ENCODE data around the gene SCD5.

SCD5 gene

DNA sequence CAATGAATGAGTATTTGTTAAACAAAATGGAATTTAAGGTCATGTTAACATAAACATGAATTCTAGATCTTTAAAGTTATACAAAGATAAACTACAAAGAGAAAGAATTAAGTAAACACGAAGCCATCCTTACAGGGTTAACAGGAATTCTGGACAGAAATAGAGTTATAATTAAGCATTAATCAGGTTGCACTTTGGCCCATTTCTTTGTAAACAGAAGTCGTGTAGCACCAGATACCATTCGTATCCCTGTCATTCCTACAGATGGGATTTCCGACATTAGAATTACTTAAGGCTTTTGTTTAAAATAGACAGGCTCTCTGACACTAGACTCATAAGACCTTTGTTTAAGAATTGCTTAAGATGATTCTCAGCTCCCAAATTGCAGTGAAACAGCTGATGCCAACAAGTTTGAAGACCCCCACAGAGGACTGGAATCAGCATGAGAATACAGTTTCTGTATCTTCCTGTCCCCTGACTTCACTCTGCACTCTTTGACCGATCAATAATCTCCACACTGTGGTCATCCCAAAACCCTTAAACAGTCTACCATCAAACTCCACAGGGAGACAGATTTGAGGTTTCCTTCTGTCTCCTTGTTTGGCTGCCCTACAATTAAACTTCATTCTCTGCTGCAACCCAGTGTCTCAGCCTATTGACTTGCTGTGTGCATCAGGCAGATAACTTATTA, 214.6 kb downstream of the SCD5 start:
- peaks cover 30% of the 10 kb centered on the region for H3K4me1 ChIP-seq
- no peaks in the 10 kb centered on the region for H3K27me3 ChIP-seq
- no peak overlapping the region for H3K4me3 ChIP-seq (ENCODE audit: low read depth, low read length)
- TF ChIP-seq, protein P1, sequence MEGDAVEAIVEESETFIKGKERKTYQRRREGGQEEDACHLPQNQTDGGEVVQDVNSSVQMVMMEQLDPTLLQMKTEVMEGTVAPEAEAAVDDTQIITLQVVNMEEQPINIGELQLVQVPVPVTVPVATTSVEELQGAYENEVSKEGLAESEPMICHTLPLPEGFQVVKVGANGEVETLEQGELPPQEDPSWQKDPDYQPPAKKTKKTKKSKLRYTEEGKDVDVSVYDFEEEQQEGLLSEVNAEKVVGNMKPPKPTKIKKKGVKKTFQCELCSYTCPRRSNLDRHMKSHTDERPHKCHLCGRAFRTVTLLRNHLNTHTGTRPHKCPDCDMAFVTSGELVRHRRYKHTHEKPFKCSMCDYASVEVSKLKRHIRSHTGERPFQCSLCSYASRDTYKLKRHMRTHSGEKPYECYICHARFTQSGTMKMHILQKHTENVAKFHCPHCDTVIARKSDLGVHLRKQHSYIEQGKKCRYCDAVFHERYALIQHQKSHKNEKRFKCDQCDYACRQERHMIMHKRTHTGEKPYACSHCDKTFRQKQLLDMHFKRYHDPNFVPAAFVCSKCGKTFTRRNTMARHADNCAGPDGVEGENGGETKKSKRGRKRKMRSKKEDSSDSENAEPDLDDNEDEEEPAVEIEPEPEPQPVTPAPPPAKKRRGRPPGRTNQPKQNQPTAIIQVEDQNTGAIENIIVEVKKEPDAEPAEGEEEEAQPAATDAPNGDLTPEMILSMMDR (IDR thresholded peaks at IDR 0.05; ENCODE audit: low read depth, low read length) = no peak
- no peak for DNase-seq
- no peaks in the 10 kb centered on the region for H3K36me3 ChIP-seq
- H3K9me3 ChIP-seq = no peaks in the 10 kb centered on the region

DNA sequence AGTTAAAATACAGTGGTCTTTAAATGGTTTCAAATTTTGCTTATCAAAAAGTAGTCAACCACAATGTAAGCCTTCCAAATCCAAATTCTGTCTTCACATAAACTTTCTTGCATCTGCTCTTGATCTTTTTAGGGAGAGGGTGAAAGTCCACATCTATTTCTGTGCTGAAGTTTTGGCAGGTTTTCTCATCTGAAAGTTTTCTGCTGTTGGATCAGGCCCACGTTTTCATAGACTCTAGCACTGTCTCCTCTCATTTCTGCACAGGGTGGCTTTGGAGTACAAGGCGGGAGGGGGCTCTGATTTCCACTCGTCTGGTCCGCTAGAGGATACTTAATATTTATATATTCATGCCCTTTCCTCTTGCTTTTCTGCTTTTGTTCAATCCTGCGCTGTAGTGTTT, 218.7 kb downstream of the SCD5 start:
- Histone ChIP-seq H3K4me3 (ENCODE audit: low read depth, low read length) (no peak overlapping the region), H3K36me3 (no peaks in the 10 kb centered on the region), H3K4me1 (no peaks in the 10 kb centered on the region), H3K9me3 (no peaks in the 10 kb centered on the region), H3K27me3 (no peaks in the 10 kb centered on the region)
- no peak for DNase-seq
- TF ChIP-seq, protein P1 (IDR thresholded peaks at IDR 0.05; ENCODE audit: low read depth, low read length) = no peak
